Type B pancreatic cell (in vitro differentiated cells): ENCODE results near the gene PLEKHA8. TPM values are rescaled to one million over a fixed set of nuclear protein-coding genes. Genes with fewer than 3 reads are reported as not detected.

ENCODE experiments used
- DNase-seq: peaks from one replicate; pipeline ENCODE4 v3.0.0; 2021; ENCODE audit warnings: mixed read lengths; ENCODE audit not compliant: unreplicated experiment; ENCODE audit errors: extremely low spot score
- H3K27ac Mint-ChIP-seq: 2 replicates; pipeline ENCODE4 v1.8.0; 2021; ENCODE audit warnings: mild to moderate bottlenecking, mixed read lengths
- H3K27me3 Mint-ChIP-seq: 2 replicates; pipeline ENCODE4 v1.8.0; 2021; ENCODE audit warnings: mixed read lengths
- H3K36me3 Mint-ChIP-seq: 2 replicates; pipeline ENCODE4 v1.8.0; 2021; ENCODE audit warnings: mixed read lengths
- H3K4me1 Mint-ChIP-seq: one replicate; pipeline ENCODE4 v1.8.0; 2021; ENCODE audit warnings: mixed read lengths; ENCODE audit not compliant: unreplicated experiment
- H3K4me3 Mint-ChIP-seq: 2 replicates; pipeline ENCODE4 v1.8.0; 2021; ENCODE audit warnings: mild to moderate bottlenecking, mixed read lengths
- H3K9me3 Mint-ChIP-seq: 2 replicates; pipeline ENCODE4 v1.8.0; 2021; ENCODE audit warnings: mixed read lengths
- total RNA-seq: library from RNA; stranded (reverse); gene quantifications from 2 replicates; pipeline ENCODE4 v1.2.1, GENCODE V29; 2021; ENCODE audit warnings: low replicate concordance
- TF ChIP-seq, protein P1 (sequence below): fragments of 200-600 bp; sonication (generic); conservative IDR thresholded peaks from 2 replicates; pipeline ENCODE4 v1.5.0; 2021; ENCODE audit warnings: antibody characterized with exemption, mild to moderate bottlenecking

Gene PLEKHA8
- total RNA-seq, 1 donor from 2014 or later: 46.0 TPM

DNA sequence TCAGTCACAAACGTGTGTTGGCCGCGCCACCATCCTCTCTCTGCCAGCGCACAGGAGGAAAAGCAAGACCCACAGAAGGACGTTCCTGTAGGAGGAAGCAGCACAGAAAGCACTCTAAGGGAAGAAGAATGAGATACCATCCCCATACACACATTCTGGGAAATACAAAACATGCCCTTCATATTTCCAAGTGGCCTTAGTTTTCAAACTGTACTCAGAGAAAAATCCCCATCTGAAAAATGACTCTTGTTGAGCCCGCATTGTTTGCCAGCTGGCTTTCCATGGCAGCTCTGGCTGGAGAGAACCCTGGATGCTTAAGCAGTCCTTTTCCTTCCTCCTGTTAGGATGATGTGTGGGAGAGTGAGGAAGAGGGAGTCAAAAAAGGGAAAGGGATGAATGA lies 139.7 kb downstream of the PLEKHA8 start:
- Mint-ChIP-seq H3K27ac (no peak overlapping the region), H3K36me3 (no peaks in the 10 kb centered on the region), H3K4me1 (peaks cover 54% of the 10 kb centered on the region), H3K27me3 (no peaks in the 10 kb centered on the region), H3K4me3 (no peak overlapping the region), H3K9me3 (no peaks in the 10 kb centered on the region)
- DNase-seq: no peak
- TF ChIP-seq, protein P1, sequence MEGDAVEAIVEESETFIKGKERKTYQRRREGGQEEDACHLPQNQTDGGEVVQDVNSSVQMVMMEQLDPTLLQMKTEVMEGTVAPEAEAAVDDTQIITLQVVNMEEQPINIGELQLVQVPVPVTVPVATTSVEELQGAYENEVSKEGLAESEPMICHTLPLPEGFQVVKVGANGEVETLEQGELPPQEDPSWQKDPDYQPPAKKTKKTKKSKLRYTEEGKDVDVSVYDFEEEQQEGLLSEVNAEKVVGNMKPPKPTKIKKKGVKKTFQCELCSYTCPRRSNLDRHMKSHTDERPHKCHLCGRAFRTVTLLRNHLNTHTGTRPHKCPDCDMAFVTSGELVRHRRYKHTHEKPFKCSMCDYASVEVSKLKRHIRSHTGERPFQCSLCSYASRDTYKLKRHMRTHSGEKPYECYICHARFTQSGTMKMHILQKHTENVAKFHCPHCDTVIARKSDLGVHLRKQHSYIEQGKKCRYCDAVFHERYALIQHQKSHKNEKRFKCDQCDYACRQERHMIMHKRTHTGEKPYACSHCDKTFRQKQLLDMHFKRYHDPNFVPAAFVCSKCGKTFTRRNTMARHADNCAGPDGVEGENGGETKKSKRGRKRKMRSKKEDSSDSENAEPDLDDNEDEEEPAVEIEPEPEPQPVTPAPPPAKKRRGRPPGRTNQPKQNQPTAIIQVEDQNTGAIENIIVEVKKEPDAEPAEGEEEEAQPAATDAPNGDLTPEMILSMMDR: no peak

DNA sequence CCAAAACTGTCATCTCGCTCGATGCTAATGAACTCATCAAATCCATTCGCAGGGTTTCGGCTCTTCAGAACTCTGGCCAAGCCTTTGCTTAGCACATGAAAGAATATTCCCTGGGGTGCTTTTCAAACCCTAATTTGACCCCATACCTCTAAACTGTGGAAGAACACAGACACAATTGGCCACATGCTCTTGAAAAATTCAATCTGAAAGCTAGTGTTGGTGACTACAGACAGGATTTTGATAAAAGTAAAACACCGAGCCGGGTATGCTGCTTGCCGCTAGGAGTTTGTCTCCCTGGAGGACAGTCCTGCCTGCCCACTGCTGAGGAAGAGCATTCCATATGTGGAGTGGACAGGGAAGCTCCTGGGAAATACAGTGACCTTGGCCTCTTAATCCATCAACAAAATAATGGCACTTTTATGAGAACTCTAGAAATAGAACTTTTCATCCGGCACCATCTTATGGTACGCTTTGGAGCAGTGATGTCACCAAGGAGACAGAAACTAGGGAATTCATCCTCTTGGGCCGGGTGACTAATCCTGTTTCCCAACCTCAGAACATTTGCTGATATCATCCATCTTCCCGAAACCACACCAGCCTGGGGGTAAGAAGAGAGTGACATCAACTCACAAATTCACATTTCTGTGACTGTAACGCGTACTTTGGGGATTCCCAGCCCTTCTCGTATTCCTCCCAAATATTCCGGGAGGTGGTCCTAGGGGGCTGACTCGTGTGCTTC lies 140.8 kb downstream of the PLEKHA8 start:
- Mint-ChIP-seq H3K9me3 (no peaks in the 10 kb centered on the region), H3K27ac (peak overlapping the region; percentile 58), H3K36me3 (no peaks in the 10 kb centered on the region), H3K4me1 (peaks cover 49% of the 10 kb centered on the region), H3K27me3 (no peaks in the 10 kb centered on the region), H3K4me3 (peak overlapping the region; percentile 28)
- TF ChIP-seq, protein P1: no peak
- DNase-seq: no peak

DNA sequence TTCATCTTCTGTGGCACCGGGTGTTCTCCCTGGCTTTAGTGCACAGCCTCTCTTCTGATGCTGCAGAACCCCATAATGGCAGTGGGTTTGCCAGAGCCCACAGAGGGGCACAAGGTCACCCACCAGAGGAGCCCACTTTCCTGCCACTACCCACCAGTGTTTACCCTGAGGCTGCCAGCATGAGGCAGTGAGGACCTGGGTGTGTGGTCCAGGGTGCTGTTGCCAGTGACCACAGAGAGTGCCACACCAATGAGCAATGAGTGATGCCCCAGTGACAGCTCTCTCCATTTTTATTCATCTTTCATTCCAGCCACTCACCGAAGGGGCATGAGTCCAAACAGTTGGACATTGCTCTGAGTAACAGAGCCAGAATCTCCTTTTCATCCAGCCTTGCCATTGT lies 141.4 kb downstream of the PLEKHA8 start:
- TF ChIP-seq, protein P1: no peak
- no peak overlapping the region for H3K27ac Mint-ChIP-seq
- no peak overlapping the region for H3K4me3 Mint-ChIP-seq
- H3K9me3 Mint-ChIP-seq: no peaks in the 10 kb centered on the region
- no peaks in the 10 kb centered on the region for H3K27me3 Mint-ChIP-seq
- peaks cover 43% of the 10 kb centered on the region for H3K4me1 Mint-ChIP-seq
- H3K36me3 Mint-ChIP-seq: no peaks in the 10 kb centered on the region
- no peak for DNase-seq

DNA sequence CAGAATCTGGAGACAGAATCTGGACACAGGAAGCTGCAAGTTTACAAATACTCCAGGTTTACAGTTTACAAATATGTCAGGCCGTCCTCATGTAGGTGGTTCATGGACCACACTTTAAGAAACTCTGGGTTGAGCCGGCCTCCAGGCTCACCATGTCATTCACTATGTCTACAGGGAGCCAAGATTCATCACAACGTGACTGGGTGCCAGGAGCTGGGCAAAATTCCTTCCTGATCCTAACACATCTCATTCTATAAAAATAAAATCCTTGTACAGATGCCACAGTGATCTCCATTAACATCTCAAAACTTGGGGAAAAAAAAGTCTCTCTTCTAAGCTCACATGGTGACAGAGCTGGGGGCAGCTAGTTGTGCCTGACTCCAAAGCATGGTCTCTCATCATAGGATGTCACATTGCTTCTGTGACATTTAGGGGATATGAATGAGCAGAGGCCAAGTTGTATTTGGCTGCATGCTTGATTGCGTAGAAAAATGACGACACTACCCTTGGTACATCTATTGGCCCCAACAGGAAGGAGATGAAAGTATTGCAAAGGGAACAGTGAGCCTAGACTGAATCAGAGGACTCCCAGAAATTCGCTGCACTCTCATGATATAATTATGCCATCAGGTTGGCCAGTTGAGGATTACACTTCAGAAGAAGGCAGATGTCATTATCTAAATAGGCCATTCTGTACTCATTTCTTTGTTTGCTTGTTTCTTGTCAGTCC lies 142.4 kb downstream of the PLEKHA8 start:
- Mint-ChIP-seq H3K9me3 (no peaks in the 10 kb centered on the region), H3K4me1 (peaks cover 41% of the 10 kb centered on the region), H3K27ac (no peak overlapping the region), H3K4me3 (no peak overlapping the region), H3K27me3 (no peaks in the 10 kb centered on the region), H3K36me3 (no peaks in the 10 kb centered on the region)
- TF ChIP-seq, protein P1: no peak
- DNase-seq: no peak

DNA sequence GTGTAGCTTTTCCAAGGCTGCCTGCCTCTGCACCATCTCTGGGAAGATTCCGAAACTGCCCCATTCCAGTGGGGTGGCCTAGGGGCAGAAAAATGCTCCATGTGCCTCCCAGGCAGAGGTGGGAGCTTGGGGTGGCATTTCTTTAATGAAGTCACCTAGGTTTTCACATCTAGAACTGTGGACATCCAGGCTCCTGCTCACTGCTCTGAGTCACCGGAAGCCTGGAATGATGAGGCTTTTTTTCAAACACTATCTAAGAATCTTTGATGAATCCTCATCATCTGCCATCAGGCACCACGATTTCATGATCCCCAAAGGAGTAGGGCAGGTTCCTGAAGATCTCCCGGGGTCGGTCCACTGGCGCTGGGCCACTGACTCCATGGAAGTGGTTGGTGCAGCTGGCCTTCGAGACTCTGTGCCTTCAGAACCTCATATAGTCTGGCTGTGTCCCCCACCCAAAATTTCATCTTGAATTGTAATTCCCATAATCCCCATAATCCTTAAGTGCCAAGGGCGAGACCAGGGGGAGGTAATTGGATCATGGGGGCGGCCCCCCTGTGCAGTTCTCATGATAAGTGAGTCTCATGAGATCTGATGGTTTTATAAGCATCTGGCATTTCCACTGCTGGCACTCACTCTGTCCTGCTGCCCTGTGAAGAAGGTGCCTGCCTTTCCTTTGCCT lies 143.7 kb downstream of the PLEKHA8 start:
- DNase-seq: no peak
- Mint-ChIP-seq H3K9me3 (no peaks in the 10 kb centered on the region), H3K36me3 (no peaks in the 10 kb centered on the region), H3K27me3 (no peaks in the 10 kb centered on the region), H3K4me3 (no peak overlapping the region), H3K4me1 (peaks cover 28% of the 10 kb centered on the region), H3K27ac (peak overlapping the region; percentile 3)
- TF ChIP-seq, protein P1: no peak
